GM19043 (cell line): ENCODE data around the gene ZMYM1.
"Not testable (repeated sequence)": the region's sequence is repeated elsewhere in the genome, so short reads cannot be mapped to it uniquely, and the experiment has no call there.

Source experiments
- ATAC-seq: cut with Tn5 transposase; IDR thresholded peaks from one replicate; pipeline ENCODE4 v1.9.1; 2021; ENCODE audit warnings: low read depth; ENCODE audit not compliant: unreplicated experiment

ZMYM1 gene

DNA sequence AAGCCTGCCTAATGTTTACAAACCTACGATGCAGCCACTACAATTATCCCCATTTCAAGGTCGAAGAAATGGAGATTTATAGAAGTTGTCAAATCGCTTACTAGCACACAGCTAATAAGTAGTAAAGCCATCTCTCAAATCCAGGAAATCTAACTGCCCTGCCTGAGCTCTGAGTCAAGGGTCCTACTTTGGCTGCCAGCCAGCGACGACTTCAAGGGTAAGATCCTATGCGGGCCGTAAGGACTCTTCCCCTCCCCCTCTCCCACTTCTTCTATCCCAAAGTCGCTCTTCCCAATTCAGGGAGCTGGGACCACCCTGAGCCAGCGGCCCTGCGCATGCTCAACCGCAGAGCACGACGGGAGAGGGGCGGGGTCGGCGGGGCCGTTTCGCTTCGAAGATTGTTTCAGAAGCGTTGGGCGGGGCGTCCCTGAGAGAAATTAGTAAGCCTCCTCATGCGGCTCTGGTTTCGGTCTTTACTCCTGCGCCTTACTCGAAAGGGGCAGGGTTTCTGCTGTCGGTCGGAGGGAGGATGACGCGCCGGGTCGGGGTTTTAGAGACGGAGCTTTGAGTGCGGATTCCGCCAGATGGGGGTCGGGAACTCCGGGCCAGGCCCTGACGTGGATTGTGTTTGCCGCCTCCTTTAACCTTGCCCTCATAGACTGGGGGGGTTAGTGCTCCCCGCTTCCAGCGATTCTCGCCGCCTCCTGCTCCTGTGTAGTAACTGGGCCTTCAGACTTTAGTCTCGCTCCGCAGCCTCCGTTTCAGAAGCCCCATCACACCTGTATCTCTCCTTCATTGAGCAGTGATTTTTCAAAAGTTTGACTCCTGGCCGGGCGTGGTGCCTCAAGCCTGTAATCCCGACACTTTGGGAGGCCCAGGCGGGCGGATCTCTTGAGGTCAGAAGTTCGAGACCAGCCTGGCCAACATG is at the start of gene ZMYM1:
Gene ZMYM1, plus strand, starts transcription at position 383 of the 928 bp plus-strand sequence. CDS start 14,603 bp downstream, outside the sequence.
- peak; percentile 93 for ATAC-seq

DNA sequence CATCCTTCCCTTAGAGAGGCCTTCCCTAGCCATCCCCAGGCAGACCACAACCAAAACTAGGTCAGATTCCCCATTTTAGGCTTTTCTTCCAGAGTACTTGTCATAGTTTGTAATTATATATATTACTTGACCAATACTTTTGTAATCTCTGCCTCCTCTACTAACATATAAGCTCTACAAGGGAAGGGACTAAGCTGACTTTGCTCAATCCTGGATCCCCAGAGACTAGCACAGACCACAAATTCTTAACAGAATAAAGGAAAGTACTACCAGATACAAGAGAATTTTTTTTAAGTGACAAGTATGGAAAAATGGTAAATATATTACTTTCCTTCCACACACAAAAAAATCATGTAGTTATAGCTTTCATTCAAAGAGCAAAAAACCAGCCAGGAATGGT is 49.4 kb upstream of the ZMYM1 start:
- ATAC-seq: no peak

DNA sequence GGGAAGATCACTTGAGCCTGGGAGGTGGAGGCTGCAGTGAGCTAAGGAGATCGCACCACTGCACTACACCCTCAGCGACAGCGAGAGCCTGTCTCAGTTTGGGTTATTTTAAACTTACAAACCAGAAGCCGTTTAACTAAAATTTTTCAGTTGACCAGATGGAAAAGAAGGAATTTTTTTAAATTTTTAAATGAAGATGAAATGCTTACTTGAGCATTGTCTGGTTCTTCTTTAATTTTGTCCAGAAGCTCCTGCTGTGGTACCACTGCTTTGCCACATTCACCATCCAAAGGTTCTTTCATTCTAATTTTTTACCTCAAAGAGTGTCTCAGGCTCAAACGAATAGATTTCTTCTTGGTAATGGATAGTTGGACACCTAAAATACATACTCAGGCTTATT is 48.8 kb upstream of the ZMYM1 start:
- ATAC-seq: no peak

DNA sequence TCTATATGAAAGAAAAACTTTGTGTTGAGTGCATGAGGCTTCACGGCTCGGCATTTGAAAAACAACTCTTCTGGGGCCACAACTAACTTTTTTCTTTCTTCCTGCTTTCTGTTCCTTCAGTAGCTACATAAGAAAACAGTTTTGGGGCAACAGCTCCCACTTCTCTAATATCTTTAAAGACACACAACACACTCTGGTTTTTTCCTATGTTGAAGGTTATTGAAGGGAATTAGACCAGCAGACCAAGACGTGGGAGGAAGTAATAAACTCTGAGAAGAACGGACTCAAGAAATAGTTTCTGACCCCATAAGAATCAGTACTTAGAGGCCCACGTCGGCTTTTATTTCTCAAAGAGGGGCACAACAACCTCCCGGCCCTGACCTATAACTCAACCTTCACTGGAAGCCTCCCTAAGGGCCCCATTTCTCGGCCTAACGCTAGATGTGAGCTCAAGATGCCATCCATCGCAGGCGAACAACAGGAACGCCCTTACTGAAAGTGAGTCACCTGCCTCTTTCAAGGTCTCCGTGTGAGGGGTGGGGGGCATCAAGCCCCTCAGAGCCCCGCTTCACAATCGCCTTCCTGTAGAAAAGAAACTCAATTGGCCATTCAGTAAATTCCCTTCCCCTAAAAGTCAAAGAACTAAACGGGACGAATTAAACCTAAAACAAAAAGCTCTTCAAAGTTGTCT is 48.3 kb upstream of the ZMYM1 start:
- ATAC-seq: no peak

DNA sequence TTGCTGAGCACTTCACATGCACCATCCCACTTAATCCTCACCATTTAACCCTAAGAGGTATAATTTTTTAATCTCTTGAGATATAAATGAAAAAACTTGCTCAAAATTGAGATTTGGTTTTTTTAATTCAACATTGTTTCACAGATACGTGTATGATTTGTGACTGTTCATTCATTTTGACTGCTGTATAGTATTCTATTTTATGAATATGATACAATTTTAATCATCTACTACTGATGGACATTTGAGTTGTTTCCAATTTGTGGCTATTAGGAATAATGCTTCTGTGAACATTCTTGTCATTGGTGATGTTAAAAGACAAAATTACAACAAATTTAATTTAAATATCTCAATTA is 46.8 kb upstream of the ZMYM1 start:
- ATAC-seq: no peak

DNA sequence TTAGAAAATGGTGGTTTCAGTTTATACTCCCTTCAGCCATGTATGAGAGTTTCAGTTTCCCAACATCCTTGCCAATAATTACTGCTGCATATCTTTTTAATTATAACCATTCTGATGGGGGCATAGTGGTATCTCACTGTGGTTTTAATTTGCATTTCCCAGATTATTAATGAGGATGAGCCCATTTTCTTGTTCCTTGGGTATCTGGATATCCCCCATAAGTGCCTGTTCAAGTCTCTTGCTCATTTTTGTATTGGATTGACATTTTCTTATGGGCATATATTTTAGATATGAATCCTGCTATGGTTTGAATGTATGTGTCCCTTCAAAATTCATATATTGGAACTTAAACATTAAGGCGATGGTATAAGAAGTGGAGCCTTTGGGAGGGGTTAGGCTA is 45.8 kb upstream of the ZMYM1 start:
- ATAC-seq: no peak

DNA sequence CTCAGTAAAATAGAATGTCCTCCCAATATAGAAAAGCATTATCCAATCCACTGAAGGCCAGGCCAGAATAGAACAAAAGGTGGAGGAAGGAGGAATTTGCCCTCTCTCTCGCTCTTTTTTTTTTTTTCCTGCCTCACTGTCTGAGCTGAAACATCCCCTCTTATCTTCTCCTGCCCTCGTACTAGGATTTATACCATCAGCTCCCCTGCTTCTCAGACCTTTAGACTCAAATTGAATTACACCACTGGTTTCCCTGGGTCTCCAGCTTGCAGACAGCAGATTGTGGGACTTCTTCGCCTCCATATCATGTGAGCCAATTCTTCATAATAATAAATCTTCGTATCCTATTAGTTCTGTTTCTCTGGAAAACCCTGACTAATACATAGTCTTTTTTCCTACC is 42.6 kb upstream of the ZMYM1 start:
- no peak for ATAC-seq

DNA sequence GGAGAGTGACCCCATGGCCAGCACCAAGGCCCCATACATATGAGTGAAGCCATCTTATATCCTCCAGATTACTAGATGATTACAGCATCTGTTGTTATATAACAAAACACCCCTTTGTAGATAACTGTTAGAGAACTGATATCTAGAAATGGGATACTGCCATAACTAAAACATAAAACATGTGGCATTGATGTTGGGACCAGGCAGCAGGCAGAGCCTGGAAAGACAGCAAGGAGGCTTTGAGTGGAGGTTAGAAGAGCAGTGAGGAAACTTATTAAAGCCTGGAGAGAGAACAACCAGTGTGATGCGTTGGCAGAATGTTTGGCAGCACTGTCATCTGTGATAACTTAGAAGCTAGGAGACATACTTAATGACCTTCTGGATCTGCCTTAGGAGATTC is 42.0 kb upstream of the ZMYM1 start:
- ATAC-seq: no peak

- ATAC-seq: no peak
Measured at GRCh38 chr1:35038723-35039122, 40.5 kb upstream of the ZMYM1 start.

GRCh38 chr1:35043498-35043897 is 35.7 kb upstream of the ZMYM1 start:
- ATAC-seq: no peak

DNA sequence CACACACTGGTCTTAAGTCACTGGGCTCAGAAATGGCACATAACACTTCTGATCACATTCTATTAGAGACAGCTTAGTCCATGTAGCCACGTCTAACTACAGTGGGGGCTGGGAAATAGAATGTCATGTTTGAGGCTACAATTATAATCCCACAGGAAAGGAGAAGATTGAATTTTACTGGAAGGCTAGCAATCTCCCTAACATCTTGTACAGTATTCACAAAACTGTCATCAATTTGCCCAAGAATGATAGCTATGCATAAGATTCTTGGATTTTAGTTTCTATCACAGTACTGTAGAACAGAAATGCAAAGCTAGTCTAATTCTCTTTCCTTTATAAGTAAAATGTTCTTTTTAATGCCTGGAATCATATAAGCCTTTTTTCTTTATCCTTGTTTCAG is 34.8 kb upstream of the ZMYM1 start:
- ATAC-seq: no peak

DNA sequence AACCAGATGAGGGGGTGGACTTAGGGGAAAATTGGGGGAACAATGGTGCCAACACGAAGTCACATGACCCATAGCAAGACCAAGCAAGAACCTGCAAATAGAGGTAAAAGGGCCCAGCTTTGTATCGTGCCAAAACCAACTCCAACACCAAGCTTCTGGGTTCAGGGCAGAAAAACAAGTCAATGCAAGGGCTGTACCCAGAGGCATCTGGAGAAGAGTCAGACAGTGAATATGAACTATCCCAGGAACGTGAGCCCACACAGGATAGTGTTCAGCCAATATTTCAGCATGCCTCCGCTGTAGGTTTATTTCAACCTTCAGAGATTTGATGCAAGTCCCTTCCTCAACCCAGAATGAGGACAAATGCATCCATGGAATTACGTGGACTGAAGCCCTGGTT is 32.5 kb upstream of the ZMYM1 start:
- ATAC-seq: no peak

DNA sequence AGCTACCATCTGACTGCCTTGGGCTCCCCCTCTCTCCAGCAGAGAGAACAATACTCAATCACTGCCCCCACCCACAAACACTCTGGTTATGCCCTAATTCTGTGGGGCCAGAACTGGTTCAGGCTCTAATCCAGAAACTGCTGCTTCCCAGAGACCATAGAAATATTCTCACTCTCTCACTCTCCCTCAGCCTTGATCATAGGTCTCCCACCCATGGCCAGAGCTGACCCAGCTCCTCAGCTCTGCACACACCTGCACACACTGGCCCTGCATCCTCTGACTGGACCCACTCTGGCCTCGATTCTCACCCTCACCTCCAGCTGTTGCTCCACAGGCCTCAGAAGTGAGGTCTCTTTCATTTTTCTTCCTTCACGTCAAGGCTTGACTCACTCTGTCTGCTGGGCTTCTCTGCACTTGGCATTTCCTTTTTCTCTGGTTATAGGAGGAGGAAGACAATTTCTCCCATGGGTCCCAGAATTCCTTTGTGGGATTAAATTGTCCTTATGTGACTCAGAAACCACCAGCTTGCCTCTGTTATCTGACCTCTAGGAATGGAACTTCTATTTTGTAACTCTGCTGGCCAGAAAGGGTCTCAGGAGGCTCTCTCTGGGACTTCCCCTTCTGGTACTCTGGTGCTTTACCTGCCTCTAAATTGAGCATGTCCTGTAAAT is 31.9 kb upstream of the ZMYM1 start:
- no peak for ATAC-seq

DNA sequence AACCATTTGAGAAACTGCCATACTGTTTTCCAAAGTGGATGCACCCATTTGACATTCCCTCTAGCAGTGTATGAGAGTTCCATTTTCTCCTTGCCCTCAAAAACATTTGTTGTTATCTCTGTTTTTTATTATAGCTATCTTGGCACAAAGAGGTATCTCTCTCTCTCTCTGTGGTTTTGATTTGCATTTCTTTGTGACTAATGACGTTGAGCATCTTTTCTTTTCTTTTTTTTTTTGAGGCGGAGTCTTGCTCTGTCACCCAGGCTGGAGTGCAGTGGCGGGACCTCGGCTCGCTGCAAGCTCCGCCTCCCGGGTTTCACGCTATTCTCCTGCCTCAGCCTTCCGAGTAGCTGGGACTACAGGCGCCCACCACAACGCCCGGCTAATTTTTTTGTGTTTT is 30.1 kb upstream of the ZMYM1 start:
- no peak for ATAC-seq

DNA sequence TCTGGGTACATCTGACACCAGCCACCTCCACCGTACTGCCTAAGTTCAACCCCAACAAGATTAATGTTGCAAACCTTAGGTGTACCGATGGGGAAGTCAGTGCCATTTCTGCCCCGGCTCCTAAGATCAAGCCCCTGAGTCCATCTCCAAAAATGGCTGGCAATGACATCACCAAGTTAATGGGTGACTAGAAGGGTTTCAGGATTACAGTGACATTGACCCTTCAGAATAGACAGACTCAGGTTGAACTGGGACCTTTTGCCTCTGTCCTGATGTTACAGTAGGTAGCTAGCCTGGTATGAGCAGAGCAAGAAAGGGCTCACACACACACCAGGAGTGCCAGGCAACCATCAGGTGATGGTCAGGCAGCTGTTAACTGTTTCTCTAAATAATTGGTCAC is 25.8 kb upstream of the ZMYM1 start:
- no peak for ATAC-seq

GRCh38 chr1:35054282-35054681 is 24.9 kb upstream of the ZMYM1 start:
- ATAC-seq: not testable (repeated sequence)

GRCh38 chr1:35058321-35058720 is 20.9 kb upstream of the ZMYM1 start:
- not testable (repeated sequence) for ATAC-seq

DNA sequence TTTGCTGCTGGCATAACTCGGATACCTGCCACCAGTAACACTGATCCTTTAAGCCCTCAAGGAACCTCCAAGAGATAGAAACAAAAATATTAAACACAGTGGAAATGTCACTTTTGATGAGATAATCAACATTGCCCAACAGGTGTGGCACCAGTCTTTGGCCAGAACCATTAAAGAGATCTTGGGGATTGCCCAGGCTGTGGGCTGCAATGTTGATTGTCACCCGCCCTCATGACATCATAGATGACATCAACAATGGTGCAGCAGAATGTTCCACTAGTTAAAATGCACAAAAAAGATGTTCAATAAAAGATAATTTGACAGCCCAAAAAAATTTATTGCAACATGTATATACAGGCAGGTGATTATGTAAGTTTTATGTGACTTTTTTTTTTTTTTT is 20.2 kb upstream of the ZMYM1 start:
- ATAC-seq: no peak

- no peak for ATAC-seq
Measured at GRCh38 chr1:35062518-35063196, 16.5 kb upstream of the ZMYM1 start.

- ATAC-seq: no peak
Measured at GRCh38 chr1:35064265-35064664, 14.9 kb upstream of the ZMYM1 start.

GRCh38 chr1:35069746-35070145 is 9.4 kb upstream of the ZMYM1 start:
- no peak for ATAC-seq
